HCT116 (cell line): ENCODE results near the gene ZCCHC9. TPM values are rescaled to one million over a fixed set of nuclear protein-coding genes. Genes with fewer than 3 reads are reported as not detected.

Experiments used
- ATAC-seq: fragments of 200-7000 bp; cut with Tn5 transposase; 2 replicates; pipeline ENCODE4 v1.9.1; 2020; ENCODE audit warnings: mild to moderate bottlenecking, moderate library complexity
- BruUV-seq: library from RNA; stranded (reverse); fragments of 400-500 nt; replicated peaks from 2 replicates; lab custom pipeline; 2021; lab: Mats Ljungman, UMichigan
- CTCF ChIA-PET: fragments of 300-600 bp; sonication (Branson Sonifier 250); formaldehyde crosslinking; loops from one replicate; lab custom pipeline; 2021; ENCODE audit warnings: antibody characterized with exemption; lab: Charles Lee
- POLR2A ChIA-PET: fragments of 300-600, 350-600 bp; sonication (Branson Sonifier 250); formaldehyde crosslinking; loops from one replicate; lab custom pipeline; 2021; ENCODE audit warnings: antibody characterized with exemption; lab: Charles Lee
- RAD21 ChIA-PET, 2 experiments: fragments of 300-600 bp; sonication (Branson Sonifier 250); formaldehyde crosslinking; loops; one replicate each; lab custom pipeline; 2023; ENCODE audit warnings: low total read pairs in 2 of 2; ENCODE audit not compliant: uncharacterized antibody in 2 of 2, unreplicated experiment in 2 of 2, low non-redundant PET in 1 of 2; lab: Charles Lee
- DNase-seq: peaks from one replicate; pipeline ENCODE4 v3.0.0-alpha.2; 2010; ENCODE audit warnings: low read depth, low spot score
- H2AFZ ChIP-seq: fragments of 200-600 bp; shearing (Covaris generic), sonication (generic); 2 replicates; pipeline ENCODE4 v1.6.1; 2017; ENCODE audit warnings: low read depth, mixed run types, mixed read lengths, antibody characterized with exemption, low read length; ENCODE audit not compliant: poor library complexity, severe bottlenecking
- H3K27ac ChIP-seq: 2 replicates; pipeline ENCODE4 v1.5.1; 2012; ENCODE audit warnings: low read depth, low read length
- H3K27me3 ChIP-seq: fragments of 200-600 bp; sonication (generic); 2 replicates; pipeline ENCODE4 v1.6.1; 2016; ENCODE audit warnings: mixed run types, low read length, mixed read lengths; ENCODE audit not compliant: insufficient read depth
- H3K36me3 ChIP-seq, 2 experiments: fragments of 200-500 bp in 1 of 2; fragments of 200-600 bp in 1 of 2; sonication (Bioruptor generic) in 1 of 2; sonication (generic) in 1 of 2; 2 replicates each; pipeline versions ENCODE4 v1.5.1 to v1.6.1; 2014 to 2016; ENCODE audit warnings: low read length in 2 of 2, inconsistent platforms in 1 of 2, mixed read lengths in 1 of 2, mixed run types in 1 of 2; ENCODE audit not compliant: insufficient read depth in 2 of 2, control insufficient read depth in 1 of 2
- H3K4me1 ChIP-seq, 2 experiments: fragments of 200-600 bp in 1 of 2; sonication (generic) in 1 of 2; 2 replicates each; pipeline versions ENCODE4 v1.5.1 to v1.6.1; 2012 to 2017; ENCODE audit warnings: low read length in 2 of 2, inconsistent platforms in 1 of 2, mild to moderate bottlenecking in 1 of 2, mixed read lengths in 1 of 2, mixed run types in 1 of 2, moderate library complexity in 1 of 2; ENCODE audit not compliant: insufficient read depth in 2 of 2, control insufficient read depth in 1 of 2
- H3K4me2 ChIP-seq: fragments of 200-600 bp; sonication (generic); 2 replicates; pipeline ENCODE4 v1.6.1; 2017; ENCODE audit warnings: mixed run types, low read length, mixed read lengths
- H3K4me3 ChIP-seq, 2 experiments: fragments of 200-600 bp in 1 of 2; sonication (generic) in 1 of 2; replicated peaks in 1 of 2; 2 replicates each; pipeline ENCODE4 v1.5.1; 2011 to 2016; ENCODE audit warnings: low read length in 2 of 2, control low read depth in 1 of 2, low read depth in 1 of 2, mild to moderate bottlenecking in 1 of 2, mixed read lengths in 1 of 2, mixed run types in 1 of 2
- H3K79me2 ChIP-seq: fragments of 200-600 bp; sonication (generic); 2 replicates; pipeline ENCODE4 v1.6.1; 2017; ENCODE audit warnings: mild to moderate bottlenecking, mixed run types, low read length, moderate library complexity, mixed read lengths; ENCODE audit not compliant: insufficient read depth
- H3K9ac ChIP-seq: fragments of 200-600 bp; sonication (generic); 2 replicates; pipeline ENCODE4 v1.6.1; 2016; ENCODE audit warnings: low read length, mixed read lengths
- H3K9me2 ChIP-seq: fragments of 200-600 bp; sonication (generic), shearing (Covaris generic); 2 replicates; pipeline ENCODE4 v1.6.1; 2017; ENCODE audit warnings: mixed run types, mild to moderate bottlenecking, moderate library complexity; ENCODE audit not compliant: insufficient read depth
- H3K9me3 ChIP-seq, 2 experiments: fragments of 200-500 bp in 1 of 2; fragments of 200-600 bp in 1 of 2; sonication (Bioruptor generic) in 1 of 2; sonication (generic) in 1 of 2; 2 replicates each; pipeline ENCODE4 v1.6.1; 2014 to 2017; ENCODE audit warnings: low read length in 2 of 2, mixed read lengths in 2 of 2, inconsistent platforms in 1 of 2, low read depth in 1 of 2, mild to moderate bottlenecking in 1 of 2, mixed run types in 1 of 2, moderate library complexity in 1 of 2; ENCODE audit not compliant: control insufficient read depth in 1 of 2, insufficient read depth in 1 of 2
- H4K20me1 ChIP-seq: fragments of 200-600 bp; sonication (generic), shearing (Covaris generic); 2 replicates; pipeline ENCODE4 v1.6.1; 2017; ENCODE audit warnings: mixed run types, mild to moderate bottlenecking, moderate library complexity; ENCODE audit not compliant: insufficient read depth
- CBX3 ChIP-seq: IDR thresholded peaks from 2 replicates; pipeline ENCODE4 v1.6.1; 2012; ENCODE audit warnings: low read depth
- EGR1 ChIP-seq: IDR thresholded peaks from 2 replicates; pipeline ENCODE4 v1.6.1; 2012; ENCODE audit warnings: low read depth
- FOSL1 ChIP-seq: IDR thresholded peaks from 2 replicates; pipeline ENCODE4 v1.6.1; 2012; ENCODE audit warnings: low read depth
- JUND ChIP-seq: IDR thresholded peaks from 2 replicates; pipeline ENCODE4 v1.6.1; 2012
- POLR2A ChIP-seq: IDR thresholded peaks from 2 replicates; pipeline ENCODE4 v1.7.0; 2011; ENCODE audit warnings: borderline replicate concordance; ENCODE audit not compliant: insufficient read depth, insufficient read length; ENCODE audit errors: extremely low read depth
- POLR2AphosphoS5 ChIP-seq: IDR thresholded peaks from 2 replicates; pipeline ENCODE4 v1.6.1; 2011; ENCODE audit warnings: mild to moderate bottlenecking, low read depth, low read length, moderate library complexity
- SIN3A ChIP-seq: IDR thresholded peaks from 2 replicates; pipeline ENCODE4 v1.6.1; 2012; ENCODE audit warnings: low read depth
- SRF ChIP-seq: IDR thresholded peaks from 2 replicates; pipeline ENCODE4 v1.6.1; 2012; ENCODE audit warnings: low read depth
- ZFX ChIP-seq: fragments of 450-650 bp; IDR thresholded peaks from 2 replicates; pipeline ENCODE4 v1.6.1; 2017
- intact Hi-C: fragments of 100-400 bp; cut with micrococcal nuclease; formaldehyde crosslinking; loops from 2 replicates; pipeline ENCODE4 v1.10.0; 2022
- total RNA-seq: library from RNA; stranded (reverse); gene quantifications from one replicate; pipeline ENCODE4 v1.2.1, GENCODE V29; 2021; ENCODE audit not compliant: unreplicated experiment
- TF ChIP-seq, protein P1 (sequence below): IDR thresholded peaks from 2 replicates; pipeline ENCODE4 v1.6.1; 2012
- TF ChIP-seq, protein P2 (sequence below): IDR thresholded peaks from 2 replicates; pipeline ENCODE4 v1.6.1; 2011; ENCODE audit warnings: mild to moderate bottlenecking, low read length, moderate library complexity; ENCODE audit not compliant: insufficient replicate concordance; ENCODE audit errors: extremely low read depth
- TF ChIP-seq, protein P3 (sequence below): IDR thresholded peaks from 2 replicates; pipeline ENCODE4 v1.6.1; 2012

Gene ZCCHC9
- total RNA-seq, 1 experiment from 2014 or later = 33.7 TPM

DNA sequence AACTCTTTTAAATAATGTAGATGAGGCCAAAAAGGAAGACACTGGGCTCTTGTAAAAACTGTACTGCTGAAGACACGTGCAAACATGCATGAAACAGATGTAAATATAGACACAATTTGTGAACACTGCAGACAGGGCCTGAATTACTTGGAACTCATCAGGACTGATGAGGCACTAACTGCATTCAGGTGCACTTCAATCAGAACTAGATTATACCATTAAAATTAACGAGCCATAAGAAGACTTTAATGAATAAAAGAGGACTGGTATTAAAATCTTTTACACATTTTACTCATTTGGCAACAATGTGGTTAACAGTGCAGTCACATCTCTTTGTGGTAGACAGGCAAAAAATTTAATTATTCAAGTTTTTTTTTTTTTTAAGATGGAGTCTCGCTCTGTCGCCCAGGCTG, 13.4 kb upstream of the ZCCHC9 start:
- no peaks in the 10 kb centered on the region for H3K9me2 ChIP-seq
- ChIA-PET RAD21 (no interaction called here), CTCF (no interaction called here), POLR2A (interaction anchor here (1.6 kb wide), 1 partner anchor 14 kb away, joined by 4 read pairs; the partner anchor contains the start of gene ZCCHC9)
- H3K36me3 ChIP-seq = no peaks in the 10 kb centered on the region
- H3K9ac ChIP-seq = no peak overlapping the region
- TF ChIP-seq EGR1 (no peak), ZFX (no peak), SIN3A (no peak), POLR2AphosphoS5 (no peak), JUND (no peak), FOSL1 (no peak), POLR2A (no peak), SRF (no peak), CBX3 (no peak)
- TF ChIP-seq, protein P1, sequence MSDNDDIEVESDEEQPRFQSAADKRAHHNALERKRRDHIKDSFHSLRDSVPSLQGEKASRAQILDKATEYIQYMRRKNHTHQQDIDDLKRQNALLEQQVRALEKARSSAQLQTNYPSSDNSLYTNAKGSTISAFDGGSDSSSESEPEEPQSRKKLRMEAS = no peak
- TF ChIP-seq, protein P2, sequence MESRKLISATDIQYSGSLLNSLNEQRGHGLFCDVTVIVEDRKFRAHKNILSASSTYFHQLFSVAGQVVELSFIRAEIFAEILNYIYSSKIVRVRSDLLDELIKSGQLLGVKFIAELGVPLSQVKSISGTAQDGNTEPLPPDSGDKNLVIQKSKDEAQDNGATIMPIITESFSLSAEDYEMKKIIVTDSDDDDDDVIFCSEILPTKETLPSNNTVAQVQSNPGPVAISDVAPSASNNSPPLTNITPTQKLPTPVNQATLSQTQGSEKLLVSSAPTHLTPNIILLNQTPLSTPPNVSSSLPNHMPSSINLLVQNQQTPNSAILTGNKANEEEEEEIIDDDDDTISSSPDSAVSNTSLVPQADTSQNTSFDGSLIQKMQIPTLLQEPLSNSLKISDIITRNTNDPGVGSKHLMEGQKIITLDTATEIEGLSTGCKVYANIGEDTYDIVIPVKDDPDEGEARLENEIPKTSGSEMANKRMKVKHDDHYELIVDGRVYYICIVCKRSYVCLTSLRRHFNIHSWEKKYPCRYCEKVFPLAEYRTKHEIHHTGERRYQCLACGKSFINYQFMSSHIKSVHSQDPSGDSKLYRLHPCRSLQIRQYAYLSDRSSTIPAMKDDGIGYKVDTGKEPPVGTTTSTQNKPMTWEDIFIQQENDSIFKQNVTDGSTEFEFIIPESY = no peak
- TF ChIP-seq, protein P3, sequence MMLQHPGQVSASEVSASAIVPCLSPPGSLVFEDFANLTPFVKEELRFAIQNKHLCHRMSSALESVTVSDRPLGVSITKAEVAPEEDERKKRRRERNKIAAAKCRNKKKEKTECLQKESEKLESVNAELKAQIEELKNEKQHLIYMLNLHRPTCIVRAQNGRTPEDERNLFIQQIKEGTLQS = no peak
- no peak overlapping the region for H3K4me3 ChIP-seq
- H3K4me2 ChIP-seq = no peak overlapping the region
- H3K4me1 ChIP-seq = no peaks in the 10 kb centered on the region
- H3K27me3 ChIP-seq = no peaks in the 10 kb centered on the region
- H3K79me2 ChIP-seq = peaks cover 62% of the 10 kb centered on the region
- peaks cover 0 to 9% of the 10 kb centered on the region in 2 experiments; a peak in 2 of 4 replicates for H3K9me3 ChIP-seq
- no peak overlapping the region for H2AFZ ChIP-seq
- intact Hi-C loops = no loop called here
- DNase-seq (no peak), ATAC-seq (no peak)
- no peak overlapping the region for H3K27ac ChIP-seq
- no peaks in the 10 kb centered on the region for H4K20me1 ChIP-seq
- no TSS peak for BruUV-seq
